ENCODE measurements around the gene HACL1. TPM values are rescaled to one million over a fixed set of nuclear protein-coding genes. Genes with fewer than 3 reads are reported as not detected.

The HACL1 gene
- total and polyA plus RNA-seq, 8 donors: 6.5 to 18.8 (median 12.1) TPM

GRCh38 chr3:15558581-15558980, 42.8 kb downstream of the HACL1 start:
- intact Hi-C loops (cut with DNase I): loop anchor here in 1 of 3 donors (10.0 kb wide), 2 partner anchors 124 to 294 kb away; no protein-coding TSS in a partner anchor
- peaks cover 0 to 27% (median 4%) of the 10 kb centered on the region in 3 donors for H3K36me3 ChIP-seq
- H3K27me3 ChIP-seq: no peaks in the 10 kb centered on the region
- no peak overlapping the region for H3K27ac ChIP-seq
- H3K9me3 ChIP-seq: no peaks in the 10 kb centered on the region
- TF ChIP-seq CTCF (IDR thresholded peaks at IDR 0.05): no peak
- no peak overlapping the region for H3K4me3 ChIP-seq
- no peak for DNase-seq
- no peak for ATAC-seq
- H3K4me1 ChIP-seq: peaks cover 0 to 8% (median 0%) of the 10 kb centered on the region in 3 donors
- WGBS, 2 donors: 83 to 87% methylated on average over 9 of the region's 9 CpGs
- no peak for FAIRE-seq

- intact Hi-C loops (cut with DNase I): loop anchor here in 1 of 3 donors (10.0 kb wide), 2 partner anchors 123 to 293 kb away; no protein-coding TSS in a partner anchor
- peak; percentile 66 for FAIRE-seq
Observed at GRCh38 chr3:15557511-15557946, 43.8 kb downstream of the HACL1 start.

GRCh38 chr3:15556512-15556911, 44.9 kb downstream of the HACL1 start:
- no peak for TF ChIP-seq CTCF (IDR thresholded peaks at IDR 0.05)
- H3K9me3 ChIP-seq: no peaks in the 10 kb centered on the region
- no peak overlapping the region for H3K4me3 ChIP-seq
- H3K27ac ChIP-seq: peak overlapping the region in 1 of 4 donors; percentile 44
- peak in 2 of 4 donors; percentile 59 to 60 for ATAC-seq
- intact Hi-C loops (cut with DNase I): loop anchor here in 1 of 3 donors (10.0 kb wide), 2 partner anchors 122 to 292 kb away; no protein-coding TSS in a partner anchor
- no peaks in the 10 kb centered on the region for H3K27me3 ChIP-seq
- H3K36me3 ChIP-seq: peaks cover 0 to 9% (median 0%) of the 10 kb centered on the region in 3 donors
- H3K4me1 ChIP-seq: peaks cover 0 to 8% (median 0%) of the 10 kb centered on the region in 3 donors
- WGBS, 2 donors: 81 to 83% methylated on average over 2 of the region's 2 CpGs
- no peak for FAIRE-seq
- DNase-seq: no peak

More at GRCh38 chr3:15557511-15557946, 43.8 kb downstream of the HACL1 start:
- no peaks in the 10 kb centered on the region for H3K27me3 ChIP-seq
- H3K9me3 ChIP-seq: no peaks in the 10 kb centered on the region
- peak; percentile 22 to 63 (median 52) for TF ChIP-seq CTCF (IDR thresholded peaks at IDR 0.05)
- peaks cover 0 to 8% (median 0%) of the 10 kb centered on the region in 3 donors for H3K4me1 ChIP-seq
- no peak overlapping the region for H3K4me3 ChIP-seq
- WGBS, 2 donors: 0 to 2% methylated on average over 3 of the region's 3 CpGs
- no peak overlapping the region for H3K27ac ChIP-seq
- peaks cover 0 to 18% (median 0%) of the 10 kb centered on the region in 3 donors for H3K36me3 ChIP-seq
- ATAC-seq (peak; percentile 63 to 95 (median 94)), DNase-seq (peak in 3 of 6 donors; percentile 27 to 69 (median 46))

GRCh38 chr3:15553749-15554148, 47.6 kb downstream of the HACL1 start:
- Histone ChIP-seq H3K27ac (no peak overlapping the region), H3K4me3 (no peak overlapping the region), H3K4me1 (peaks cover 0 to 8% (median 0%) of the 10 kb centered on the region in 3 donors), H3K9me3 (no peaks in the 10 kb centered on the region), H3K36me3 (no peaks in the 10 kb centered on the region), H3K27me3 (no peaks in the 10 kb centered on the region)
- intact Hi-C loops (cut with DNase I): loop anchor here in 1 of 3 donors (10.0 kb wide), 2 partner anchors 119 to 289 kb away; no protein-coding TSS in a partner anchor
- FAIRE-seq (no peak), DNase-seq (no peak), ATAC-seq (no peak)
- 39 to 48% methylated on average over 3 of the region's 3 CpGs for WGBS, 2 donors
- no peak for TF ChIP-seq CTCF (IDR thresholded peaks at IDR 0.05)

- 76 to 87% methylated on average over 1 of the region's 1 CpG for WGBS, 2 donors
- FAIRE-seq (no peak), DNase-seq (no peak), ATAC-seq (no peak)
- no peak for TF ChIP-seq CTCF (IDR thresholded peaks at IDR 0.05)
- intact Hi-C loops (cut with DNase I): loop anchor here in 1 of 3 donors (10.0 kb wide), 2 partner anchors 117 to 287 kb away; no protein-coding TSS in a partner anchor
- no peaks in the 10 kb centered on the region for H3K36me3 ChIP-seq
- H3K27ac ChIP-seq: no peak overlapping the region
- H3K9me3 ChIP-seq: no peaks in the 10 kb centered on the region
- no peak overlapping the region for H3K4me3 ChIP-seq
- H3K27me3 ChIP-seq: no peaks in the 10 kb centered on the region
- no peaks in the 10 kb centered on the region for H3K4me1 ChIP-seq
Observed at GRCh38 chr3:15551902-15552301, 49.5 kb downstream of the HACL1 start.
